22Rv1 (cell line): ENCODE data around the gene ZNF513.

Source experiments
- ZFX ChIP-seq: fragments of 450-650 bp; IDR thresholded peaks from 2 replicates; pipeline ENCODE4 v1.6.1; 2017; ENCODE audit warnings: antibody characterized with exemption, borderline replicate concordance
- TF ChIP-seq, protein P1 (sequence below): fragments of 450-650 bp; IDR thresholded peaks from 2 replicates; pipeline ENCODE4 v1.5.1; 2017; ENCODE audit warnings: mild to moderate bottlenecking

DNA sequence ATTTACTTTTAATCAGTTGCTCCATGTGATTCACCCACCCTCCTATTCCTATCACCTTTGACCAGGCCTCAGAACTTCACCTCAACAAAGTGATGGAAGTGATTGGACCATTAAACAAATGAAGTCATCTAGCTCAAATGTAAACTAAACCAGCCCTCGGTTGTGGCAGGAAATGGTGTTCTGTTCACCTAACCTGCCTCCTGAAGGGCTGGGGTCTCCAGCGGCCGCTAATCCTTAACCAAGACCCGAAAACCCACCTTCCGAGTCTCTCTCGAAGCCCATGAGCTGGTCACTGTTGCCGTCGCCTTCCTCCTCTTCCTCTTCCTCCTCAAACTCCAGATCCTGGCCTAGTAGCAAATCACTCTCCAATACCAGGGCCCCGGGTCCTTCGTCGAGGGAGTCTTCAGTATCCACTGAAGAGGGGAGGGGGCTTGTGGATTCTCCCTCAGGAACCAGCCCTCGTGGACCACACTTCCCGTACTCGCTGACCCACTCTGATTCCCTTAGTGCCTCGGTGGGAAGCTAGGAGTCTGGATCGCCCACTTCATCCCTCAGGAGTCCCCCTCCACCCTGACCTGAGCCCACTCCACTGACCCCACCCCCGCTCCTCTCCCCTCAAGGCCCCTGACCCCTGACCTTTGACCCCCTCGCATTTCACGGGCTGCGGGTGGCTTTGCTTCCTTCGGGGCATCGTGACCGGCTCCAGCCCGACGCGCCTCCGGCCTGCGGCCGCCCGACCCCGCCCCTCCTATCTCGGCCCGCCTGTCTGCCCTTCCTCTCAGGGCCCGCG is 503 bp downstream of the ZNF513 start:
- TF ChIP-seq, protein P1, sequence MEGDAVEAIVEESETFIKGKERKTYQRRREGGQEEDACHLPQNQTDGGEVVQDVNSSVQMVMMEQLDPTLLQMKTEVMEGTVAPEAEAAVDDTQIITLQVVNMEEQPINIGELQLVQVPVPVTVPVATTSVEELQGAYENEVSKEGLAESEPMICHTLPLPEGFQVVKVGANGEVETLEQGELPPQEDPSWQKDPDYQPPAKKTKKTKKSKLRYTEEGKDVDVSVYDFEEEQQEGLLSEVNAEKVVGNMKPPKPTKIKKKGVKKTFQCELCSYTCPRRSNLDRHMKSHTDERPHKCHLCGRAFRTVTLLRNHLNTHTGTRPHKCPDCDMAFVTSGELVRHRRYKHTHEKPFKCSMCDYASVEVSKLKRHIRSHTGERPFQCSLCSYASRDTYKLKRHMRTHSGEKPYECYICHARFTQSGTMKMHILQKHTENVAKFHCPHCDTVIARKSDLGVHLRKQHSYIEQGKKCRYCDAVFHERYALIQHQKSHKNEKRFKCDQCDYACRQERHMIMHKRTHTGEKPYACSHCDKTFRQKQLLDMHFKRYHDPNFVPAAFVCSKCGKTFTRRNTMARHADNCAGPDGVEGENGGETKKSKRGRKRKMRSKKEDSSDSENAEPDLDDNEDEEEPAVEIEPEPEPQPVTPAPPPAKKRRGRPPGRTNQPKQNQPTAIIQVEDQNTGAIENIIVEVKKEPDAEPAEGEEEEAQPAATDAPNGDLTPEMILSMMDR: no peak
- TF ChIP-seq ZFX: no peak
